ENCODE measurements around the gene SIPA1L3.

DNA sequence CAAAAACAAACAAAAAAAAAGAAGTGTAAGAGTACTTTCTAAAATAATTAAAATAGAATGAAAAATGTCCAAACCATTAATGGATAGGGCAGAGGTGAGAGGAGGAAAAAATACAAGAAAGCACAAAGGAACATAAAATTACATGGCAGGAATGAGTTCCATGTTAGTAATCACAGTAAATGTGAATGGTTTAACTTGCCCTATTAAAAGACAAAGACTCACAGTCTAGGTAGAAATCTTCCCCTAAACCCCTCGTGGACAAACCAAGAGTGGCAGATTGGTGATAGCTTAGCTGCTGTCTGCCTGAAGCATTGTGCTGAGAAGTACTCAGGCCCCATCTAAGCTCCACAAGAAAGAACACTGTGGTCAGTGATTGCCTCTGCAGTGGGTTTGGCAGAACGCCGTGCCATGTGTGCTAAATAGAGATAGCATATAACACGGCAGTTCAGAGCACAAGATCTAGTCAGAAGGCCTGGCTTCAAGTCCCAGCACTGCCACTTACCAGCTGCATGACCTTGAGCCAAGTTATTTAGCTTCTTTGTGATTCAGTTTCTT lies 213.5 kb downstream of the SIPA1L3 start:
- TF ChIP-seq RAD21 (IDR thresholded peaks at IDR 0.05; ENCODE audit: low read length) = no peak
- no peak for TF ChIP-seq GATA2 (CRISPR knock-in tag; IDR thresholded peaks at IDR 0.05)
- TF ChIP-seq, protein P1, sequence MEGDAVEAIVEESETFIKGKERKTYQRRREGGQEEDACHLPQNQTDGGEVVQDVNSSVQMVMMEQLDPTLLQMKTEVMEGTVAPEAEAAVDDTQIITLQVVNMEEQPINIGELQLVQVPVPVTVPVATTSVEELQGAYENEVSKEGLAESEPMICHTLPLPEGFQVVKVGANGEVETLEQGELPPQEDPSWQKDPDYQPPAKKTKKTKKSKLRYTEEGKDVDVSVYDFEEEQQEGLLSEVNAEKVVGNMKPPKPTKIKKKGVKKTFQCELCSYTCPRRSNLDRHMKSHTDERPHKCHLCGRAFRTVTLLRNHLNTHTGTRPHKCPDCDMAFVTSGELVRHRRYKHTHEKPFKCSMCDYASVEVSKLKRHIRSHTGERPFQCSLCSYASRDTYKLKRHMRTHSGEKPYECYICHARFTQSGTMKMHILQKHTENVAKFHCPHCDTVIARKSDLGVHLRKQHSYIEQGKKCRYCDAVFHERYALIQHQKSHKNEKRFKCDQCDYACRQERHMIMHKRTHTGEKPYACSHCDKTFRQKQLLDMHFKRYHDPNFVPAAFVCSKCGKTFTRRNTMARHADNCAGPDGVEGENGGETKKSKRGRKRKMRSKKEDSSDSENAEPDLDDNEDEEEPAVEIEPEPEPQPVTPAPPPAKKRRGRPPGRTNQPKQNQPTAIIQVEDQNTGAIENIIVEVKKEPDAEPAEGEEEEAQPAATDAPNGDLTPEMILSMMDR (IDR thresholded peaks at IDR 0.05) = no peak
- no peak for TF ChIP-seq RCOR1 (IDR thresholded peaks at IDR 0.05; ENCODE audit: low read length)
- TF ChIP-seq RFX5 (IDR thresholded peaks at IDR 0.05; ENCODE audit: low read length) = no peak
- no peak for TF ChIP-seq TCF12 (IDR thresholded peaks at IDR 0.05)
- no peak for TF ChIP-seq POLR2AphosphoS5 (IDR thresholded peaks at IDR 0.05; ENCODE audit: low read depth, low read length)
- TF ChIP-seq, protein P2, sequence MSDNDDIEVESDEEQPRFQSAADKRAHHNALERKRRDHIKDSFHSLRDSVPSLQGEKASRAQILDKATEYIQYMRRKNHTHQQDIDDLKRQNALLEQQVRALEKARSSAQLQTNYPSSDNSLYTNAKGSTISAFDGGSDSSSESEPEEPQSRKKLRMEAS (IDR thresholded peaks at IDR 0.05; ENCODE audit: low read depth) = no peak
- no peak for TF ChIP-seq EZH2phosphoT487 (IDR thresholded peaks at IDR 0.05; ENCODE audit: borderline replicate concordance, low read depth)
- no peak for TF ChIP-seq TAF1 (IDR thresholded peaks at IDR 0.05; ENCODE audit: borderline replicate concordance, low read depth, low read length)
- TF ChIP-seq, protein P3, sequence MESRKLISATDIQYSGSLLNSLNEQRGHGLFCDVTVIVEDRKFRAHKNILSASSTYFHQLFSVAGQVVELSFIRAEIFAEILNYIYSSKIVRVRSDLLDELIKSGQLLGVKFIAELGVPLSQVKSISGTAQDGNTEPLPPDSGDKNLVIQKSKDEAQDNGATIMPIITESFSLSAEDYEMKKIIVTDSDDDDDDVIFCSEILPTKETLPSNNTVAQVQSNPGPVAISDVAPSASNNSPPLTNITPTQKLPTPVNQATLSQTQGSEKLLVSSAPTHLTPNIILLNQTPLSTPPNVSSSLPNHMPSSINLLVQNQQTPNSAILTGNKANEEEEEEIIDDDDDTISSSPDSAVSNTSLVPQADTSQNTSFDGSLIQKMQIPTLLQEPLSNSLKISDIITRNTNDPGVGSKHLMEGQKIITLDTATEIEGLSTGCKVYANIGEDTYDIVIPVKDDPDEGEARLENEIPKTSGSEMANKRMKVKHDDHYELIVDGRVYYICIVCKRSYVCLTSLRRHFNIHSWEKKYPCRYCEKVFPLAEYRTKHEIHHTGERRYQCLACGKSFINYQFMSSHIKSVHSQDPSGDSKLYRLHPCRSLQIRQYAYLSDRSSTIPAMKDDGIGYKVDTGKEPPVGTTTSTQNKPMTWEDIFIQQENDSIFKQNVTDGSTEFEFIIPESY (IDR thresholded peaks at IDR 0.05; ENCODE audit: borderline replicate concordance, low read depth) = no peak
- TF ChIP-seq EP300 (IDR thresholded peaks at IDR 0.05; ENCODE audit: borderline replicate concordance in 1 of 2, low read depth in 1 of 2, low read length in 1 of 2) = no peak
- TF ChIP-seq, protein P4, sequence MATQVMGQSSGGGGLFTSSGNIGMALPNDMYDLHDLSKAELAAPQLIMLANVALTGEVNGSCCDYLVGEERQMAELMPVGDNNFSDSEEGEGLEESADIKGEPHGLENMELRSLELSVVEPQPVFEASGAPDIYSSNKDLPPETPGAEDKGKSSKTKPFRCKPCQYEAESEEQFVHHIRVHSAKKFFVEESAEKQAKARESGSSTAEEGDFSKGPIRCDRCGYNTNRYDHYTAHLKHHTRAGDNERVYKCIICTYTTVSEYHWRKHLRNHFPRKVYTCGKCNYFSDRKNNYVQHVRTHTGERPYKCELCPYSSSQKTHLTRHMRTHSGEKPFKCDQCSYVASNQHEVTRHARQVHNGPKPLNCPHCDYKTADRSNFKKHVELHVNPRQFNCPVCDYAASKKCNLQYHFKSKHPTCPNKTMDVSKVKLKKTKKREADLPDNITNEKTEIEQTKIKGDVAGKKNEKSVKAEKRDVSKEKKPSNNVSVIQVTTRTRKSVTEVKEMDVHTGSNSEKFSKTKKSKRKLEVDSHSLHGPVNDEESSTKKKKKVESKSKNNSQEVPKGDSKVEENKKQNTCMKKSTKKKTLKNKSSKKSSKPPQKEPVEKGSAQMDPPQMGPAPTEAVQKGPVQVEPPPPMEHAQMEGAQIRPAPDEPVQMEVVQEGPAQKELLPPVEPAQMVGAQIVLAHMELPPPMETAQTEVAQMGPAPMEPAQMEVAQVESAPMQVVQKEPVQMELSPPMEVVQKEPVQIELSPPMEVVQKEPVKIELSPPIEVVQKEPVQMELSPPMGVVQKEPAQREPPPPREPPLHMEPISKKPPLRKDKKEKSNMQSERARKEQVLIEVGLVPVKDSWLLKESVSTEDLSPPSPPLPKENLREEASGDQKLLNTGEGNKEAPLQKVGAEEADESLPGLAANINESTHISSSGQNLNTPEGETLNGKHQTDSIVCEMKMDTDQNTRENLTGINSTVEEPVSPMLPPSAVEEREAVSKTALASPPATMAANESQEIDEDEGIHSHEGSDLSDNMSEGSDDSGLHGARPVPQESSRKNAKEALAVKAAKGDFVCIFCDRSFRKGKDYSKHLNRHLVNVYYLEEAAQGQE (IDR thresholded peaks at IDR 0.05; ENCODE audit: low read depth, low read length) = no peak
- TF ChIP-seq CHD2 (IDR thresholded peaks at IDR 0.05; ENCODE audit: low read length, partially characterized antibody) = no peak

Data from SK-N-SH (cell line).